CD4-positive, alpha-beta memory T cell (primary cell): ENCODE measurements around the gene GPX2. TPM values are rescaled to one million over a fixed set of nuclear protein-coding genes. Genes with fewer than 3 reads are reported as not detected.
A peak's percentile ranks its signal among the peaks of the same experiment; 100 is the strongest.

ENCODE experiments used
- CTCF ChIA-PET: fragments of 350-600 bp; sonication (Branson Sonifier 250); formaldehyde crosslinking; loops from one replicate; lab custom pipeline; 2021; ENCODE audit warnings: inconsistent platforms; ENCODE audit not compliant: partially characterized antibody; lab: Charles Lee
- POLR2A ChIA-PET: fragments of 350-600 bp; sonication (Branson Sonifier 250); formaldehyde crosslinking; loops from one replicate; lab custom pipeline; 2021; ENCODE audit not compliant: partially characterized antibody; lab: Charles Lee
- DNase-seq, 5 donors: peaks; one replicate each; pipeline versions ENCODE4 v3.0.0 to v3.0.0-alpha.2; 2020 to 2022; ENCODE audit warnings: mixed read lengths in 1 of 5
- H3K27ac ChIP-seq: one replicate; pipeline ENCODE4 v1.7.0; 2013; ENCODE audit warnings: low read depth, low read length
- H3K27me3 ChIP-seq: 2 replicates; pipeline ENCODE4 v1.7.0; 2013; ENCODE audit warnings: mild to moderate bottlenecking, low read length, moderate library complexity; ENCODE audit not compliant: insufficient read depth
- H3K36me3 ChIP-seq: 2 replicates; pipeline ENCODE4 v1.7.0; 2013; ENCODE audit warnings: mild to moderate bottlenecking, low read length, moderate library complexity; ENCODE audit not compliant: insufficient read depth
- H3K4me1 ChIP-seq: 2 replicates; pipeline ENCODE4 v1.7.0; 2013; ENCODE audit warnings: mild to moderate bottlenecking, low read length, moderate library complexity; ENCODE audit not compliant: insufficient read depth
- H3K4me3 ChIP-seq, 2 donors: one replicate each; pipeline ENCODE4 v1.7.0; 2013; ENCODE audit warnings: low read length in 2 of 2, mild to moderate bottlenecking in 1 of 2
- H3K9me3 ChIP-seq, 2 donors: one replicate each; pipeline ENCODE4 v1.7.0; 2013; ENCODE audit warnings: low read length in 2 of 2, control low read depth in 1 of 2; ENCODE audit not compliant: control insufficient read depth in 1 of 2
- H3K27ac Mint-ChIP-seq, 7 donors: one replicate each; pipeline ENCODE4 v1.8.0; 2020 to 2021; ENCODE audit warnings: mixed read lengths in 7 of 7, mild to moderate bottlenecking in 6 of 7, inconsistent platforms in 3 of 7, moderate library complexity in 3 of 7
- H3K27me3 Mint-ChIP-seq, 2 donors: one replicate each; pipeline ENCODE4 v1.8.0; 2020 to 2021; ENCODE audit warnings: mixed read lengths in 2 of 2
- H3K36me3 Mint-ChIP-seq, 2 donors: one replicate each; pipeline ENCODE4 v1.8.0; 2020 to 2021; ENCODE audit warnings: mixed read lengths in 2 of 2, inconsistent platforms in 1 of 2, mild to moderate bottlenecking in 1 of 2
- H3K4me1 Mint-ChIP-seq, 4 donors: one replicate each; pipeline ENCODE4 v1.8.0; 2020 to 2021; ENCODE audit warnings: mixed read lengths in 4 of 4, mild to moderate bottlenecking in 1 of 4
- H3K4me3 Mint-ChIP-seq, 8 donors: one replicate each; pipeline ENCODE4 v1.8.0; 2020 to 2021; ENCODE audit warnings: mixed read lengths in 8 of 8, mild to moderate bottlenecking in 7 of 8, moderate library complexity in 6 of 8, inconsistent platforms in 3 of 8
- H3K9me3 Mint-ChIP-seq, 8 donors: one replicate each; pipeline ENCODE4 v1.8.0; 2020 to 2021; ENCODE audit warnings: mixed read lengths in 8 of 8, mild to moderate bottlenecking in 5 of 8, inconsistent platforms in 3 of 8, moderate library complexity in 1 of 8
- intact Hi-C: fragments of 100-400 bp; cut with micrococcal nuclease; formaldehyde crosslinking; loops from one replicate; pipeline ENCODE4 v1.15.1; 2023
- polyA plus RNA-seq, 2 donors: library from polyadenylated mRNA; unstranded; fragments of 300-500 nt; fragmentation: Illumina TruSeq; gene quantifications; one replicate each; pipeline ENCODE4 v1.2.3, GENCODE V29; 2021
- total RNA-seq, 2 experiments: library from RNA; stranded (reverse); gene quantifications; one replicate each; pipeline ENCODE4 v1.2.3, GENCODE V29; 2021

The GPX2 gene
- total and polyA plus RNA-seq, 4 experiments from 2014 or later: not detected

DNA sequence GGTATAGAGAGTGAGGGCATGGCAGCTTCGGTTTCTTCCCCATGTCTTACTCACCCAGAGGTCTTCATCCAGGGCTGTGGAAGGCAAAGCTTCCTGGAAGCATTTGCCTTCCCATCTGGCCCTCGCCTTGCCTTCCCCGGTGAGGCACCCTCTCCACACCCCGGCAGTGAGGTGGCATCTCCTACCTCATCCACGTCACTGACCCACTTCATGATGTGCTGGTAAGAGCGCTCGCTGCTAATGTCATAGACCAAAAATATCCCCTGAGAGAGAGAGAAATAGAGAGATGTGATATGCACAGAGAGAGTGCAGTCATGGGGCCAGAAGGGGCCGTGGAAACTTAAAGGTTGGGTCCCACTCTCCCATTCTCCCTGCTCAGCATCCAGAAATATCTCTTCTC is 8.3 kb upstream of the GPX2 start:
- intact Hi-C loops: no loop called here
- DNase-seq: no peak
- H3K4me3 ChIP-seq: no peak overlapping the region
- H3K9me3 ChIP-seq: no peaks in the 10 kb centered on the region
- ChIA-PET POLR2A (interaction anchor here (1.1 kb wide), 1 partner anchor 36 kb away, joined by 3 read pairs; the partner anchor contains the start of gene FNTB), CTCF (interaction anchor here (0.9 to 2.4 kb wide), 2 partner anchors 11 to 36 kb away, joined by 3 to 5 read pairs; partner anchors contain the start of gene FNTB)
- Mint-ChIP-seq H3K36me3 (peaks cover 33 to 43% of the 10 kb centered on the region in 2 donors), H3K27ac (peak overlapping the region in 1 of 7 donors; percentile 19), H3K9me3 (no peaks in the 10 kb centered on the region), H3K27me3 (no peaks in the 10 kb centered on the region), H3K4me3 (no peak overlapping the region), H3K4me1 (peaks cover 3 to 12% (median 8%) of the 10 kb centered on the region in 4 donors)
- H3K27me3 ChIP-seq: no peaks in the 10 kb centered on the region
- H3K4me1 ChIP-seq: no peaks in the 10 kb centered on the region
- no peak overlapping the region for H3K27ac ChIP-seq
- H3K36me3 ChIP-seq: peaks cover 6% of the 10 kb centered on the region

DNA sequence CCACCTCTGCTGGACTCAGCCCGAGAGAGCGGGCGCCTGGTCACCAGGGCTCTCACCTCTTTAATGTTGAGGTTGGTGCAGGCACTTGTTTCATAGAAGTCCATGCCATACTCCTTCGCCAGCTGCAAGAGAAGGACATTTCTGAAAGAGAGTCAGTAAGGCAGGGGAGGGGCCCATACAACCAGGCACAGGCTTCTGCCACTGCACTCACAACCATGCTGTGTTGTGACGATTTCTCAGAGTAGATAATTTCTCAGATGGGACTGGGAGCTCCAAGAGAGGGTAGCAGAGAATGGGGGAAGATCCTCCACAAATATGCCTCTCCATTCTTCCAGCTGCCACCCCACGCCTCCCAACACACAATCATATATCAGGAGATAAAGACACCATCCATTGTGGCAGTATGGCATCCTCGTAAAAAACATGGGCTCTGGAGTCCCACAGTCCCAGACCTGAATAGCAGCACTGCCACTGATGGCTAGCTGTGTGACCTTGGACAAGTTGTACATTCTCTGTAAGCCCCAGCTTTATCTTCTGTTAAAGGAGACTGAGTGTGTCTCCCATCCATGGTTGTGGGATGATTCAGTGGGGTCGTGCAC is 6.2 kb upstream of the GPX2 start:
- ChIA-PET CTCF (interaction anchor here (0.7 kb wide), 1 partner anchor 542 kb away, joined by 3 read pairs; no protein-coding TSS in a partner anchor), POLR2A (no interaction called here)
- Mint-ChIP-seq H3K4me3 (no peak overlapping the region), H3K9me3 (no peaks in the 10 kb centered on the region), H3K27me3 (no peaks in the 10 kb centered on the region), H3K4me1 (peaks cover 10 to 28% (median 18%) of the 10 kb centered on the region in 4 donors), H3K27ac (no peak overlapping the region), H3K36me3 (peaks cover 35 to 51% of the 10 kb centered on the region in 2 donors)
- intact Hi-C loops: no loop called here
- no peaks in the 10 kb centered on the region for H3K4me1 ChIP-seq
- H3K27ac ChIP-seq: no peak overlapping the region
- H3K36me3 ChIP-seq: peaks cover 6% of the 10 kb centered on the region
- no peaks in the 10 kb centered on the region for H3K27me3 ChIP-seq
- no peak overlapping the region for H3K4me3 ChIP-seq
- no peak for DNase-seq
- no peaks in the 10 kb centered on the region for H3K9me3 ChIP-seq

DNA sequence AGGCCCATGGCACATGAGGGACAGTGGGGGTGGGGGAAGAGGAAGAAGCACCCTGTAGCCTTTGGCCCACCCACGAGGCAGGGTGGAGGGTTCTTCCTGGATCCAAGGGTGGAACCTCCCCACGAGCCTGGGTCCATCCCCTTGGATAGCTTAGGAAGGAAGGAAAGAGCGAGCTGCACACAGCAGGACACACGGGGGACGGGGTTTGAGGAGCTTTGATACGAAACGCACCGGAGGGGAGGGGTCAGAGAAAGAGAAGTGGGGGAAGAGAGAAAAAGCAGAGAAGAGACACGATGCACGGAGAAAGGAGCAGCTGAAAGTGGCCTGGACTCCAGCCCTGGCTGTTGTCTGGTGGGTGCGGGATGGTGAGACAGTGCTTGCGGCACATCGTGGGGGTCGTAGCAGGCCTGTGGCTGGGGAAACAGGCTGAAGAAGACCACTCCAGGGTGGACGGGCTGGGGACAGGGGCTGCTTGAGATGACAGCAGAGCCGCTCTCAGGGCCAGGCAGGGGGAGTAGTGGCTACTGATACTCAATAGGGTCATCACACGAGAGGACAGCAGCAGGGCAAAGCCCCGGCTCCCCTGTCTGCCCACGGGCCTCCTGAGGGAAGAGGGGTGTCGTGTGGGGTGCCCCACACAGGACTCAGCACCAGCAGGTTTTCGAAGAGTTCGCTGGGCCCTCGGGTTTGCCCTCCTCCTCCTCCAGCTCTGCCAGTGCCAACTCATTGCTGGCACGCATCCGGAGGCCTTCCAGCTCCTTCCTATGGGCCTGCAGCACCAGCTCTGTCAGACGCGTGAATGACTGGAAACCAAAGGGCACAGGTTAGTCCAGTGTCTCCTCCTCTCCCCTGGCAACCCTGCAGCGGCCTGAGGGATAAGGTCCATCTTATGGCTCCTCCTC is 5.4 kb upstream of the GPX2 start:
- ChIA-PET POLR2A (interaction anchor here (1.0 to 1.1 kb wide), 2 partner anchors 9 to 33 kb away, joined by 4 to 5 read pairs; no protein-coding TSS in a partner anchor), CTCF (interaction anchor here (0.8 to 1.4 kb wide), 2 partner anchors 12 to 56 kb away, joined by 3 to 7 read pairs; no protein-coding TSS in a partner anchor)
- H3K36me3 Mint-ChIP-seq: peaks cover 37 to 53% of the 10 kb centered on the region in 2 donors
- peaks cover 14 to 36% (median 22%) of the 10 kb centered on the region in 4 donors for H3K4me1 Mint-ChIP-seq
- Histone ChIP-seq H3K27me3 (no peaks in the 10 kb centered on the region), H3K4me1 (no peaks in the 10 kb centered on the region), H3K27ac (no peak overlapping the region), H3K9me3 (no peaks in the 10 kb centered on the region), H3K4me3 (no peak overlapping the region), H3K36me3 (peaks cover 14% of the 10 kb centered on the region)
- H3K27me3 Mint-ChIP-seq: no peaks in the 10 kb centered on the region
- H3K4me3 Mint-ChIP-seq: no peak overlapping the region
- no peaks in the 10 kb centered on the region for H3K9me3 Mint-ChIP-seq
- no peak for DNase-seq
- intact Hi-C loops: no loop called here
- H3K27ac Mint-ChIP-seq: no peak overlapping the region

DNA sequence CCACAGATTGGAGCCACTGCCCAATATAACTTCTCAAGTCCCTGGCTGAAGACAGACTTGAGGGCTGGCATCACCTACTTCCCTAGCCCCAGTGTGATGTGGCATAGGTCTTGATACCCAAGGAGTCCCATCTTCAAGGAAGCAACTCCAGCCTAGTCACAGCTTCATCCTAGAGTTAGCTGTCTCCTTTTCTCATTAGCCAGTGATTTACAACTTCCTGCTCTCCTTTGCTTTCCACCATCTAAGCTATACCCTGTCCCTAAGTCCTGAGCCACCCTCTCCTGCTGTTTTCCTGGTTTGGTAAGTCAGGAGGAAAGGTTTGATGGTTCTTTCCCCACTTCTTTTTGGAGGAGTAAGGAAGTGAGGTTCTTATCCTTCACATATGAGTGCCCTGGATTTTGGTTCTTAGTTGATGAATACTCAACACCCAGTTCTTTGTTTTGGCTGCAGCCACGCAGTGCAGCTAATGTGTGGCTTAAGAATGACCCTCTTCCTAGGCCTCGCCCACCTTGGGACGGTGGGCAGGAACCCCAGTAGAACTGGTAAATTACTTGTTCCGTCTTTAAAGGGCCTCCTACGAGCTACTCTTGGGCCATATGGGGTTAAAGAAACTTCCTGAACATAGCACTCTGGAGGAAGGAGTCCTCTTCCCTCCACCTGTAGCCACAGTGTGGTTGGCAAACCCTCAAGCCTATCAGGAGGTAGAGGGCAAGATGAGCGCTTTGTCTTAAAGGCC is 3.9 kb upstream of the GPX2 start:
- no peak overlapping the region for H3K4me3 ChIP-seq
- intact Hi-C loops: no loop called here
- no peaks in the 10 kb centered on the region for H3K4me1 ChIP-seq
- no peak overlapping the region for H3K27ac ChIP-seq
- CTCF ChIA-PET: interaction anchor here (0.6 kb wide), 1 partner anchor 113 kb away, joined by 3 read pairs; no protein-coding TSS in a partner anchor
- H3K9me3 ChIP-seq: no peaks in the 10 kb centered on the region
- peak overlapping the region in 2 of 7 donors; percentile 35 to 72 for H3K27ac Mint-ChIP-seq
- no peaks in the 10 kb centered on the region for H3K27me3 Mint-ChIP-seq
- H3K36me3 ChIP-seq: peaks cover 15% of the 10 kb centered on the region
- H3K9me3 Mint-ChIP-seq: no peaks in the 10 kb centered on the region
- H3K36me3 Mint-ChIP-seq: peaks cover 42 to 64% of the 10 kb centered on the region in 2 donors
- no peak for DNase-seq
- H3K4me3 Mint-ChIP-seq: no peak overlapping the region
- H3K4me1 Mint-ChIP-seq: peaks cover 13 to 42% (median 25%) of the 10 kb centered on the region in 4 donors
- POLR2A ChIA-PET: interaction anchor here (0.8 kb wide), 1 partner anchor 32 kb away, joined by 3 read pairs; the partner anchor contains the start of gene CHURC1
- no peaks in the 10 kb centered on the region for H3K27me3 ChIP-seq

DNA sequence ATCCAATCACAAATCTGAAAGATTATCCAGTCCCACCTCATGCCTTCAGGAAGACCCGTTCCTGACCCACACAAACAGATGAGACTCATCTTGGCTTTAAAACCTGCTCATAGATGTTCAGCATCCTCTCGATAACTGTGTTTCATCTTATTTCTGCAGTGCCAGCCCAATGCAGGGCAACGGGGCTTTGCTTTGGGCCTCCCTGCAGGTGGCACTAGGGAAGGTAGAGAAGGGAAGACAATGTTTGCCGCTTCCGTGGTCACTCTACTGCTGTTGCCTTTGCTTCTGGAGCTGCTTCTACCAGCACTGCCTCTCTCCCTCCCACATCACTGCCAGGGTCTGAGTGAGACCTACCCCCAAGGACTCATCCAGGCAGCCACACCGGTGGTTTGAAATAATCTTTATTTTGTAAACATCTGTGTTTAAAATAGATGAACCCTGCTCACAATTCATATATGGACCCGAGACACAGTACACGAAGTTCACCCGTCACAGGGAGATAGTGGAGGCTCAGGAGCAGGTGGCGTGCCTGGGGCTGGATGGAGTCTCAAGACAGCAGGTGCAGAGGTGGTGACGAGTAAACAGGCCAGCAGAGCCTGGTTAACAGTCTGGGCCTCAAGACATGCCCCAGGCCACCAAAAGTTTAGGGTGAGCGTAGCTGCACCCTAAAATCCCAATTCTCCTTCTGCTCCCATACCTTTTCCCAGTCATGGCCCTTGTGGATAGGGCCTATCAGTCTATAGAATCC is 3.1 kb upstream of the GPX2 start:
- Mint-ChIP-seq H3K27me3 (no peaks in the 10 kb centered on the region), H3K36me3 (peaks cover 40 to 63% of the 10 kb centered on the region in 2 donors), H3K27ac (peak overlapping the region in 3 of 7 donors; percentile 50 to 72 (median 51)), H3K4me1 (peaks cover 17 to 49% (median 29%) of the 10 kb centered on the region in 4 donors), H3K4me3 (no peak overlapping the region), H3K9me3 (no peaks in the 10 kb centered on the region)
- intact Hi-C loops: no loop called here
- Histone ChIP-seq H3K36me3 (peaks cover 9% of the 10 kb centered on the region), H3K4me3 (no peak overlapping the region), H3K9me3 (no peaks in the 10 kb centered on the region), H3K4me1 (no peaks in the 10 kb centered on the region), H3K27ac (no peak overlapping the region), H3K27me3 (no peaks in the 10 kb centered on the region)
- ChIA-PET POLR2A (interaction anchor here (0.8 kb wide), 1 partner anchor 31 kb away, joined by 3 read pairs; the partner anchor contains the start of gene CHURC1), CTCF (interaction anchor here (0.6 kb wide), 1 partner anchor 112 kb away, joined by 3 read pairs; no protein-coding TSS in a partner anchor)
- no peak for DNase-seq

DNA sequence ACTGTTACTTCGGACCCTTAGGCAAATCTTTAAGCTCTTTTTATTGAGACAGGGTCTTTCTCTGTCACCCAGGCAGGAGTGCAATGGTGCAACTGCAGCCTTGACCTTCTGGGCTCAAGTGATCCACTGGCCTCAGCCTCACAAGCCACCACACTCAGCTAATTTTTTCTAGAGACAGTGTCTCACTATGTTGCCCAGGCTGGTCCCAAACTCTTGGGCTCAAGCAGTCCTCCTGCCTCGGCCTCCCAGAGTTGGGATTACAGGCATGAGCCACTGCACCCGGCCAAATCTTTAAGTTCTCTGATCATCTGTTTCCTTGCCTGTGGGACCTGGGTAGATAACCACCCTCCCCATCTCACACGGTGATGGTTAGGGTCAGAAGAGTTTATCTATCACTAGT is 2.3 kb upstream of the GPX2 start:
- Histone ChIP-seq H3K4me1 (no peaks in the 10 kb centered on the region), H3K36me3 (peaks cover 9% of the 10 kb centered on the region), H3K27ac (no peak overlapping the region), H3K9me3 (no peaks in the 10 kb centered on the region), H3K27me3 (no peaks in the 10 kb centered on the region), H3K4me3 (no peak overlapping the region)
- Mint-ChIP-seq H3K4me1 (peaks cover 22 to 56% (median 35%) of the 10 kb centered on the region in 4 donors), H3K36me3 (peaks cover 35 to 69% of the 10 kb centered on the region in 2 donors), H3K27ac (peak overlapping the region in 2 of 7 donors; percentile 32 to 40), H3K9me3 (no peaks in the 10 kb centered on the region), H3K4me3 (no peak overlapping the region), H3K27me3 (no peaks in the 10 kb centered on the region)
- no peak for DNase-seq
- ChIA-PET POLR2A (interaction anchor here (1.2 kb wide), 1 partner anchor 53 kb away, joined by 3 read pairs; no protein-coding TSS in a partner anchor), CTCF (interaction anchor here (1.2 to 2.0 kb wide), 2 partner anchors 8 to 11 kb away, joined by 4 to 8 read pairs; no protein-coding TSS in a partner anchor)
- intact Hi-C loops: no loop called here
